ENCODE measurements around the gene SEC24C.
"Not testable (repeated sequence)": the region's sequence is repeated elsewhere in the genome, so short reads cannot be mapped to it uniquely, and the experiment has no call there.

SEC24C gene

GRCh38 chr10:73789659-73790055 is 45.5 kb downstream of the SEC24C start:
- no peak for DNase-seq (ENCODE audit: low read depth in 2 of 2, low spot score in 1 of 2)

DNA sequence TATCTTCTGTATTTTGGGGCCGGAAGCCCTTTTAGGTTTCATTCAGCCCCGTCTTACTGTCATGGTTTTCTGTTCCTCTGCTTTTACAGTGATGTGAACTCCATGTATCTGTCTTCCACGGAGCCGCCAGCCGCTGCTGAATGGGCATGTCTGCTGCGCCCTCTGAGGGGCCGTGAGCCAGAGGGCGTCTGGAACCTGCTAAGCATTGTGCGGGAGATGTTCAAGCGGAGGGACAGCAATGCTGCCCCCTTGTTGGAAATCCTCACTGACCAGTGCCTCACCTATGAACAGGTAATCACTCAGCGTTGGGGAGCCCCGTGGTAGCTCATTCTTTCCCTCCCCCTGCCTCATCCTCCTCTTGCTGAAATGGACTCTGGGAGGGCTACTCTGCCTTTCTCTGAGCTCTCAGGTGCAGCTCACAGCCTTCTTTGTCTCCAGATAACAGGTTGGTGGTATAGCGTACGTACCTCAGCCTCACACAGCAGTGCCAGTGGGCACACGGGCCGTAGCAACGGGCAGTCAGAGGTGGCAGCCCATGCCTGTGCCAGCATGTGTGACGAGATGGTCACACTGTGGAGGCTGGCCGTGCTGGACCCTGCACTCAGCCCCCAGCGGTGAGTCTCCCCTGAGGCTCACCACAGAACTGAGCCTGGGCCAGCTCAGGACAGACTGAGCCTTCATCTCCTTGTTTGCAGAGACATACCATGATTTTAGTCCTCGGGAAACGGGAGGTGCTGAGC is 46.9 kb downstream of the SEC24C start:
- no peak for DNase-seq (ENCODE audit: low read depth in 2 of 2, low spot score in 1 of 2)

DNA sequence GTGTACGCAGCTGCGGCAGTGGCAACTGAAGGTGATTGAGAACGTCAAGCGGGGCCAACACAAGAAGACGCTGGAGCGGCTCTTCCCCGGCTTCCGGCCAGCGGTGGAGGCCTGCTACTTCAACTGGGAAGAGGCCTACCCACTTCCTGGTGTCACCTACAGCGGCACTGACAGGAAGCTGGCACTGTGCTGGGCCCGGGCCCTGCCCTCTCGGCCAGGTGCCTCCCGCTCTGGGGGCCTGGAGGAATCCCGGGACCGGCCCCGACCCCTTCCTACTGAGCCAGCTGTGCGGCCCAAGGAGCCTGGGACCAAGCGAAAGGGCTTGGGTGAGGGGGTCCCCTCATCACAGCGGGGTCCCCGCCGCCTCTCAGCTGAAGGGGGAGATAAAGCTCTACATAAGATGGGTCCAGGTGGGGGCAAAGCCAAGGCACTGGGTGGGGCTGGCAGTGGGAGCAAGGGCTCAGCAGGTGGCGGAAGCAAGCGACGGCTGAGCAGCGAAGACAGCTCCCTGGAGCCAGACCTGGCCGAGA is 47.8 kb downstream of the SEC24C start:
- no peak for DNase-seq (ENCODE audit: low read depth in 2 of 2, low spot score in 1 of 2)

GRCh38 chr10:73793456-73793855 is 49.3 kb downstream of the SEC24C start:
- DNase-seq (ENCODE audit: low read depth in 2 of 2, low spot score in 1 of 2), result no peak

DNA sequence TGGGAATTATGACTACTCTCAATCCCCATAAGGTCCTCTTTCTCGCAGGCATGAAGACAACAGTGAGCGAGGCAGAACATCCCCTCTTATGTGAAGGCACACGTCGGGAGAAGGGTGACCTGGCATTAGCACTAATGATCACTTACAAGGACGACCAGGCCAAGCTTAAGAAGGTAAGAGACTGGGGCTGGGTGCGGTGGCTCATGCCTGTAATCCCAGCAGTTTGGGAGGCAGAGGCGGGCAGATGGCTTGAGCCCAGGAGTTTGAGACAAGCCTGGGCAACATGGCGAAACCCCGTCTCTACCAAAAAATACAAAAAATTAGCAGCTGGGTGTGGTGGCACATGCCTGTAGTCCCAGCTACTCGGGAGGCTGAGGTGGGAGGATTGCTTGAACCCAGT is 51.3 kb downstream of the SEC24C start:
- DNase-seq (ENCODE audit: low read depth in 2 of 2, low spot score in 1 of 2), result not testable (repeated sequence)

GRCh38 chr10:73796035-73796434 is 51.9 kb downstream of the SEC24C start:
- DNase-seq (ENCODE audit: low read depth in 2 of 2, low spot score in 1 of 2), result not testable (repeated sequence)

GRCh38 chr10:73796766-73797165 is 52.6 kb downstream of the SEC24C start:
- no peak for DNase-seq (ENCODE audit: low read depth in 2 of 2, low spot score in 1 of 2)

- DNase-seq (ENCODE audit: low read depth in 2 of 2, low spot score in 1 of 2), result no peak
Measured at GRCh38 chr10:73797324-73798025, 53.3 kb downstream of the SEC24C start.

DNA sequence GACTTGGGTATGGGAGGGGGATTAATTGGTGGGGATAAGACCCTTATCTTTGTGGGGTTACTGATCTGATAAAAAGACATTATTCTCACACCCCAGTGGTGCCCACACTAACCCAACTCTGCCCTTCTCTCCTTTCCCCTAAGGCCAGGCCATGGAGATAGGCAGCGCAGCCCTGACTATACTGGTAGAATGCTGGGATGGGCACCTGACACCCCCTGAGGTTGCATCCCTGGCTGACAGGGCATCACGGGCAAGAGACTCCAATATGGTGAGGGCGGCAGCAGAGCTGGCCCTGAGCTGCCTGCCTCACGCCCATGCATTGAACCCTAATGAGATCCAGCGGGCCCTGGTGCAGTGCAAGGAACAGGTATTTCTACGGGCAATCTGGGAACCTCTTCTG is 53.9 kb downstream of the SEC24C start:
- DNase-seq (ENCODE audit: low read depth in 2 of 2, low spot score in 1 of 2), result no peak

DNA sequence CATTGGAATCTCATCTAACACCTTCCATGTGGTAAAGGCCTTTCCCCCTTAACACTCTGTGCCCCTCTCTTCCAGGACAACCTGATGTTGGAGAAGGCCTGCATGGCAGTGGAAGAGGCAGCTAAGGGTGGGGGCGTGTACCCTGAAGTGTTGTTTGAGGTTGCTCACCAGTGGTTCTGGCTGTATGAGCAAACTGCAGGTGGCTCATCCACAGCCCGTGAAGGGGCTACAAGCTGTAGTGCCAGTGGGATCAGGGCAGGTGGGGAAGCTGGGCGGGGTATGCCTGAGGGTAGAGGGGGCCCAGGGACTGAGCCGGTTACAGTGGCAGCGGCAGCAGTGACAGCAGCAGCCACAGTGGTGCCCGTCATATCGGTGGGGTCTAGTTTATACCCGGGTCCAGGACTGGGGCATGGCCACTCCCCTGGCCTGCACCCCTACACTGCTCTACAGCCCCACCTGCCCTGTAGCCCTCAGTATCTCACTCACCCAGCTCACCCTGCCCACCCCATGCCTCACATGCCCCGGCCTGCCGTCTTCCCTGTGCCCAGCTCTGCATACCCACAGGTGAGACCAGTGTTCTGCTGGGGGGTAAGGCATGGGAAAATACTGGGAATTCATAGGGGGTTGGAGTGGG is 54.9 kb downstream of the SEC24C start:
- DNase-seq (ENCODE audit: low read depth in 2 of 2, low spot score in 1 of 2), result no peak

- DNase-seq (ENCODE audit: low read depth in 2 of 2, low spot score in 1 of 2), result no peak
Measured at GRCh38 chr10:73799899-73800559, 55.9 kb downstream of the SEC24C start.

- no peak for DNase-seq (ENCODE audit: low read depth in 2 of 2, low spot score in 1 of 2)
Measured at GRCh38 chr10:73800560-73801252, 56.5 kb downstream of the SEC24C start.

DNA sequence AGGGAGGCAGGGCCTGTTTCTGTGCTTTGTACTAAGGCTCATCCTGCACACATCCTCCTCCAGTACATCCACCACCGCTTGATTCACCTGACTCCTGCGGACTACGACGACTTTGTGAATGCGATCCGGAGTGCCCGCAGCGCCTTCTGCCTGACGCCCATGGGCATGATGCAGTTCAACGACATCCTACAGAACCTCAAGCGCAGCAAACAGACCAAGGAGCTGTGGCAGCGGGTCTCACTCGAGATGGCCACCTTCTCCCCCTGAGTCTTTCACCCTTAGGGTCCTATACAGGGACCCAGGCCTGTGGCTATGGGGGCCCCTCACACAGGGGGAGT is 57.0 kb downstream of the SEC24C start:
- DNase-seq (ENCODE audit: low read depth in 2 of 2, low spot score in 1 of 2), result no peak

- no peak for DNase-seq (ENCODE audit: low read depth in 2 of 2, low spot score in 1 of 2)
Measured at GRCh38 chr10:73802276-73802991, 58.3 kb downstream of the SEC24C start.

DNA sequence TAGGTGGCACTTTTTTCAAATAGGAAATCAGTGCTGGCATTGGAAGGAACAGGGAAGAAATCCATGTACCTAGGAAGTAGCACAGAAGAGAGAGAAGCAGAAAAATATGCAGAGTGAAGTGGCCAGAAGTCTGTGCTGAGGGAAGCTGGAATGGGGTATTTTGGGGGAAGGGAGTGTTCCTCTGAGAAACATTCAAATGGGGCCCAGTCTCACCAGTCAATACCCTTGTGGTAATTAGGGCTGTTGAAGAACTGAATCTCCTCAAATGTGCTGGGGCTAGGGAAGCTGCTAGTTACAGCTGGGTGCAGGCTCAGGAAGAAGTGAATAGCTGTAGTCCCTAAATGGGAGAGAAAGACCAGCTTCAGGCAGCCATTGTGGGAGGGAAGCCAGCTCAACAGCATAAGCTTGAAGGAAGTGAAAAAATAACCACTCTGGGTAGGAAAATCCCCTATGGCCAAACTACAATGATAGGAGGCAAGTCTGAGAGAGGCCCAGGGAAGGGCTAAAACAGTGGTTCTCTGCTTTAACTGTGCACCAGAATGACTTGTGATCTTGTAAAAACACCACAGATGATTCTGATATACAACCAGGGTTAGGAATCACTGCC is 59.6 kb downstream of the SEC24C start:
- DNase-seq (ENCODE audit: low read depth in 2 of 2, low spot score in 1 of 2), result no peak

DNA sequence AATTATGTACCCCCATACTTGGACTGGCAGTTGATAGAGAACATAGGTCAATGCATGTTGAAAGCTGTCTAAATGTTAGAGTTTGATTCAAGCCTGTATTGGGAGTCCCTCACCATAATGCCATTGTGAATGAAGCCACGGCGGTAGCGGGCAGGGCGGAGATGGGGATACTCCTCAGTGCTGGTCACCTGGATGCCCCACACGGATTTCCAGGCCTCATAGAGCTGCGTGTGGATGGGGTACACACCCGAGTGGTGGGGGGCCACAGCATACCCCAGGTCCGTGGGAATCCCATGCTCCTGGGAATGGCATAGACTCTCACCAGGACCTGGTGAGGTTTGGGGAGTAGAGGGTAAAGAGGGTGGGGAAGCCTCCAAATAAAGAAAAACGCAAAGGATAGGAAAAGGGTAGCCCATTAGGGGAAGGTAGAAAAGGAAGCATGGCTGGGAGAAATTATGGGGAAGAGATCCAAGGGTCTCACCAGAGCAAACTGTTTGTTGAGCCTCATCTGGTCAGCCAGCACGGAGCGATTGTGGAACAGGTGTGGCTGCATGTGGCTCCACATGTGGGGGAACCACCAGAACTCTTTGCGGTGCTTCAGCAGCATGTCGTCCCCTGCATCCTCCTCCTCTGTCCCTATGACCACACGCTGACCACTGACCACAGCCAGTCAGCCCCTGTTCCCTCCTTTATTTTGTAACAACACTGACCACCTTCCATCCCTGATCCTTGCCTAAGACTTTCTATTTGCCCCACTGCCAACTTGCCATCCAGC is 62.2 kb downstream of the SEC24C start:
- no peak for DNase-seq (ENCODE audit: low read depth in 2 of 2, low spot score in 1 of 2)

GRCh38 chr10:73807471-73807870 is 63.3 kb downstream of the SEC24C start:
- DNase-seq (ENCODE audit: low read depth in 2 of 2, low spot score in 1 of 2), result no peak

- no peak for DNase-seq (ENCODE audit: low read depth in 2 of 2, low spot score in 1 of 2)
Measured at GRCh38 chr10:73808021-73808815, 64.0 kb downstream of the SEC24C start.

All from stimulated activated CD8-positive, alpha-beta memory T cell treated with anti-CD3 and anti-CD28 coated beads, Interleukin-4, amount 100 ng/mL, for 1 hour (primary cell).